ENCODE data around the gene OPALIN. TPM values are rescaled to one million over a fixed set of nuclear protein-coding genes. Genes with fewer than 3 reads are reported as not detected.

The OPALIN gene
- total RNA-seq, 1 donor = not detected

- no peak overlapping the region for H3K4me3 ChIP-seq (ENCODE audit: low read depth, low read length)
- no peak for TF ChIP-seq CTCF (IDR thresholded peaks at IDR 0.05; ENCODE audit: insufficient read depth, low read length)
- DNase-seq (ENCODE audit: low read depth) = no peak
Measured at GRCh38 chr10:96321822-96322221, 37.0 kb downstream of the OPALIN start.

- peak; percentile 5 for DNase-seq (ENCODE audit: low read depth)
- H3K4me3 ChIP-seq (ENCODE audit: low read depth, low read length) = no peak overlapping the region
- TF ChIP-seq CTCF (IDR thresholded peaks at IDR 0.05; ENCODE audit: insufficient read depth, low read length) = no peak
Measured at GRCh38 chr10:96319754-96320474, 38.9 kb downstream of the OPALIN start.

GRCh38 chr10:96317067-96317833, 41.6 kb downstream of the OPALIN start:
- TF ChIP-seq CTCF (IDR thresholded peaks at IDR 0.05; ENCODE audit: insufficient read depth, low read length) = no peak

GRCh38 chr10:96313344-96313743, 45.5 kb downstream of the OPALIN start:
- H3K4me3 ChIP-seq (ENCODE audit: low read depth, low read length) = no peak overlapping the region
- no peak for TF ChIP-seq CTCF (IDR thresholded peaks at IDR 0.05; ENCODE audit: insufficient read depth, low read length)
- no peak for DNase-seq (ENCODE audit: low read depth)

More at GRCh38 chr10:96317067-96317833, 41.6 kb downstream of the OPALIN start:
- DNase-seq (ENCODE audit: low read depth) = no peak
- H3K4me3 ChIP-seq (ENCODE audit: low read depth, low read length) = no peak overlapping the region

GRCh38 chr10:96311180-96311715, 47.6 kb downstream of the OPALIN start:
- H3K4me3 ChIP-seq (ENCODE audit: low read depth, low read length) = no peak overlapping the region
- TF ChIP-seq CTCF (IDR thresholded peaks at IDR 0.05; ENCODE audit: insufficient read depth, low read length) = no peak
- no peak for DNase-seq (ENCODE audit: low read depth)

- no peak for DNase-seq (ENCODE audit: low read depth)
- TF ChIP-seq CTCF (IDR thresholded peaks at IDR 0.05; ENCODE audit: insufficient read depth, low read length) = no peak
- no peak overlapping the region for H3K4me3 ChIP-seq (ENCODE audit: low read depth, low read length)
Measured at GRCh38 chr10:96310321-96310669, 48.5 kb downstream of the OPALIN start.
